Endodermal cell (in vitro differentiated cells): ENCODE measurements around the gene ZBED3. TPM values are rescaled to one million over a fixed set of nuclear protein-coding genes. Genes with fewer than 3 reads are reported as not detected.
A peak's percentile ranks its signal among the peaks of the same experiment; 100 is the strongest.

Source experiments
- DNase-seq: peaks from one replicate; pipeline ENCODE4 v3.0.0-alpha.2; 2017
- H3K27ac ChIP-seq: 2 replicates; pipeline ENCODE4 v1.5.1; 2013; ENCODE audit warnings: mild to moderate bottlenecking, low read depth, low read length, moderate library complexity
- H3K27me3 ChIP-seq: 2 replicates; pipeline ENCODE4 v1.6.1; 2013; ENCODE audit warnings: mild to moderate bottlenecking, low read length, moderate library complexity; ENCODE audit not compliant: insufficient read depth, control insufficient read depth, poor library complexity, severe bottlenecking
- H3K36me3 ChIP-seq: 2 replicates; pipeline ENCODE4 v1.7.0; 2013; ENCODE audit warnings: mild to moderate bottlenecking, low read length, moderate library complexity; ENCODE audit not compliant: control insufficient read depth, insufficient read depth
- H3K4me1 ChIP-seq: one replicate; pipeline ENCODE4 v1.7.0; 2013; ENCODE audit warnings: low read length; ENCODE audit not compliant: control insufficient read depth, insufficient read depth
- H3K4me3 ChIP-seq: 2 replicates; pipeline ENCODE4 v1.5.1; 2013; ENCODE audit warnings: mild to moderate bottlenecking, low read length, moderate library complexity
- H3K9ac ChIP-seq: 2 replicates; pipeline ENCODE4 v1.6.1; 2013; ENCODE audit warnings: mild to moderate bottlenecking, low read length, moderate library complexity; ENCODE audit not compliant: poor library complexity, severe bottlenecking; ENCODE audit errors: extremely low read depth
- H3K9me3 ChIP-seq: 2 replicates; pipeline ENCODE4 v1.6.1; 2013; ENCODE audit warnings: mild to moderate bottlenecking, low read length, moderate library complexity; ENCODE audit not compliant: control insufficient read depth
- H3K27ac Mint-ChIP-seq: 2 replicates; pipeline ENCODE4 v1.8.0; 2020; ENCODE audit warnings: mixed read lengths
- H3K27me3 Mint-ChIP-seq: 2 replicates; pipeline ENCODE4 v1.8.0; 2021; ENCODE audit warnings: mild to moderate bottlenecking, mixed read lengths; ENCODE audit not compliant: insufficient read depth
- H3K36me3 Mint-ChIP-seq: 2 replicates; pipeline ENCODE4 v1.8.0; 2020; ENCODE audit warnings: low read depth, mixed read lengths
- H3K4me1 Mint-ChIP-seq: 2 replicates; pipeline ENCODE4 v1.8.0; 2020; ENCODE audit warnings: mixed read lengths
- H3K4me3 Mint-ChIP-seq: 2 replicates; pipeline ENCODE4 v1.8.0; 2020; ENCODE audit warnings: mild to moderate bottlenecking, moderate library complexity, mixed read lengths
- H3K9me3 Mint-ChIP-seq: 2 replicates; pipeline ENCODE4 v1.8.0; 2020; ENCODE audit warnings: mild to moderate bottlenecking, mixed read lengths
- WGBS, 2 experiments: methylation state at CpG; one replicate each; pipeline versions ENCODE4 v1.1.5 to v1.1.7; 2013; ENCODE audit warnings: missing lambda C conversion rate in 2 of 2, mixed read lengths in 1 of 2; ENCODE audit not compliant: insufficient coverage in 1 of 2, insufficient read length in 1 of 2; 5-methylcytosine and 5-hydroxymethylcytosine counted together
- total RNA-seq, 2 donors: library from RNA; stranded (reverse); fragmentation: NEBNext Ultra II Directional in 1 of 2; extraction: Animal tissue kit (Norgen Biotek cat#: 25700) in 1 of 2; gene quantifications; 2 replicates in 1 of 2; 3 replicates in 1 of 2; pipeline ENCODE4 v1.2.1, GENCODE V29; 2021
- TF ChIP-seq, protein P1 (sequence below): fragments of 200-600 bp; sonication (generic); conservative IDR thresholded peaks from 2 replicates; pipeline ENCODE4 v1.5.0; 2021; ENCODE audit warnings: antibody characterized with exemption, mild to moderate bottlenecking

ZBED3 gene
- total RNA-seq, 2 donors from 2014 or later: 5.3 to 5.6 TPM

DNA sequence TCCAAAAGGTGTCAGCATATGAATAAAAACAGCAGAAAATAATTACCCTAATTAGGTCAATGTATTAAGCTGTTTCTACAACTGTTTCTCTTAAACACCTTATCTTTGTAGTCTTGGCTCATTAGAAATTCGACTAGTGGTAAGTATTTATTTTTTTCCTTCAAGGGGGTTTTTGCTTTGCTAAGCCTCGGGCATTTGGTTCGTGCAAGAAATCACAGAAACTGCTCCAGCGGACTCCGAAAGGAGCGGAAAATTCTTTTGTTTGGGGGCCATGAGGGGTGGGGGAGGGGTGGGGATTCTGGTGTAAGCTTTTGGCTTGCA lies 757 bp downstream of the ZBED3 start:
- H3K9ac ChIP-seq: peak overlapping the region; percentile 92
- Mint-ChIP-seq H3K36me3 (peaks cover 29% of the 10 kb centered on the region), H3K4me3 (peak overlapping the region; percentile 77), H3K27ac (peak overlapping the region; percentile 99), H3K4me1 (peaks cover 10% of the 10 kb centered on the region), H3K9me3 (no peaks in the 10 kb centered on the region), H3K27me3 (no peaks in the 10 kb centered on the region)
- H3K36me3 ChIP-seq: no peaks in the 10 kb centered on the region
- no peaks in the 10 kb centered on the region for H3K27me3 ChIP-seq
- H3K9me3 ChIP-seq: peaks cover 13% of the 10 kb centered on the region
- H3K4me3 ChIP-seq: peak overlapping the region; percentile 88
- TF ChIP-seq, protein P1, sequence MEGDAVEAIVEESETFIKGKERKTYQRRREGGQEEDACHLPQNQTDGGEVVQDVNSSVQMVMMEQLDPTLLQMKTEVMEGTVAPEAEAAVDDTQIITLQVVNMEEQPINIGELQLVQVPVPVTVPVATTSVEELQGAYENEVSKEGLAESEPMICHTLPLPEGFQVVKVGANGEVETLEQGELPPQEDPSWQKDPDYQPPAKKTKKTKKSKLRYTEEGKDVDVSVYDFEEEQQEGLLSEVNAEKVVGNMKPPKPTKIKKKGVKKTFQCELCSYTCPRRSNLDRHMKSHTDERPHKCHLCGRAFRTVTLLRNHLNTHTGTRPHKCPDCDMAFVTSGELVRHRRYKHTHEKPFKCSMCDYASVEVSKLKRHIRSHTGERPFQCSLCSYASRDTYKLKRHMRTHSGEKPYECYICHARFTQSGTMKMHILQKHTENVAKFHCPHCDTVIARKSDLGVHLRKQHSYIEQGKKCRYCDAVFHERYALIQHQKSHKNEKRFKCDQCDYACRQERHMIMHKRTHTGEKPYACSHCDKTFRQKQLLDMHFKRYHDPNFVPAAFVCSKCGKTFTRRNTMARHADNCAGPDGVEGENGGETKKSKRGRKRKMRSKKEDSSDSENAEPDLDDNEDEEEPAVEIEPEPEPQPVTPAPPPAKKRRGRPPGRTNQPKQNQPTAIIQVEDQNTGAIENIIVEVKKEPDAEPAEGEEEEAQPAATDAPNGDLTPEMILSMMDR: no peak
- 3% methylated on average over 6 of the region's 6 CpGs; no CpG with 5 or more reads in 1 of the 2 experiments for WGBS, 2 experiments
- peak overlapping the region; percentile 96 for H3K27ac ChIP-seq
- peaks cover 6% of the 10 kb centered on the region for H3K4me1 ChIP-seq
- DNase-seq: no peak

DNA sequence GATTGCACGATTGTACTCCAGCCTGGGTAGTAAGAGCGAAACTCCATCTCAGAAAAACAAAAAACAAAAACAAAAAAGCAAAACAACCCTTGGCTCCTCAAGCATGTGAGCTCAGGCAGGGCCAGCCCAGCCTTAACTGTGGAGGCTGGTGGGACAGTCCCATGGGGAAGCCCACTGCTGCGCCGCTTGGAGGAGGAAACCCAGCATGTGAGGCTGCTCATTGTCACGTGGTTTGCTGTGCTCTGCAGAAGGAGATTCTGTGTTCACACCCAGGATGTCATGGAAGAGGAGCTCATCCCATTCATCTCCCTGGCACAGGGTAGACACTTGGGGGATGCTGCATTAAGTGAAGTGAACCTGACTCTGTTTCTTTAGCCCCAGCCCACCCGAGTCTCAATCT lies 4.0 kb downstream of the ZBED3 start:
- TF ChIP-seq, protein P1: no peak
- H3K27ac ChIP-seq: no peak overlapping the region
- H3K4me3 Mint-ChIP-seq: no peak overlapping the region
- no peak for DNase-seq
- no peak overlapping the region for H3K27ac Mint-ChIP-seq
- peaks cover 5% of the 10 kb centered on the region for H3K27me3 ChIP-seq
- peaks cover 1% of the 10 kb centered on the region for H3K27me3 Mint-ChIP-seq
- H3K36me3 ChIP-seq: no peaks in the 10 kb centered on the region
- peaks cover 14% of the 10 kb centered on the region for H3K36me3 Mint-ChIP-seq
- H3K4me1 Mint-ChIP-seq: peaks cover 10% of the 10 kb centered on the region
- H3K4me3 ChIP-seq: no peak overlapping the region
- peaks cover 6% of the 10 kb centered on the region for H3K4me1 ChIP-seq
- H3K9me3 ChIP-seq: no peaks in the 10 kb centered on the region
- WGBS, 2 experiments: 95 to 97% methylated on average over 4 to 6 of the region's 6 CpGs
- H3K9ac ChIP-seq: no peak overlapping the region
- no peaks in the 10 kb centered on the region for H3K9me3 Mint-ChIP-seq

DNA sequence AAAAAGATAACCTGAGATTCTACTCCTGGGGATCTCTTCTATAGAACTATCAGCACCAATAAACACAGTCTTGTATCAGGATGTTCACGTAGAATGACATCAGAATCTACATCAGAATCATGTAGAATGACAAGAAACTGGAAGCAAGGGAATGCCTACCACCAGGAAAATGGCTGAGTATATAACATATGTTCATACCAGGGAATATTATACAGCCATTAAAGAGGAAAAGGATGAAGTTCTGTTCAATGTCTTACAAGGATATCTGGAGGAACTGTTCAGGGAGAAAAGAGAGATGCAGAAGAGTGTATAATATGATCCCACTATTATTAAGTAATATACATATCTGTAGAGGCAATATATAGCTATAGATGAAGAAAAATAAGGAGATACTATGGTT lies 4.8 kb downstream of the ZBED3 start:
- H3K9me3 ChIP-seq: no peaks in the 10 kb centered on the region
- H3K4me3 ChIP-seq: no peak overlapping the region
- H3K36me3 Mint-ChIP-seq: peaks cover 14% of the 10 kb centered on the region
- no peak overlapping the region for H3K4me3 Mint-ChIP-seq
- no peak overlapping the region for H3K27ac Mint-ChIP-seq
- H3K36me3 ChIP-seq: no peaks in the 10 kb centered on the region
- no peaks in the 10 kb centered on the region for H3K4me1 ChIP-seq
- H3K4me1 Mint-ChIP-seq: peaks cover 4% of the 10 kb centered on the region
- WGBS, 2 experiments: 40% methylated on average over 1 of the region's 1 CpG; no CpG with 5 or more reads in 1 of the 2 experiments
- no peak overlapping the region for H3K9ac ChIP-seq
- DNase-seq: no peak
- TF ChIP-seq, protein P1: no peak
- H3K9me3 Mint-ChIP-seq: no peaks in the 10 kb centered on the region
- peaks cover 7% of the 10 kb centered on the region for H3K27me3 ChIP-seq
- H3K27me3 Mint-ChIP-seq: peaks cover 6% of the 10 kb centered on the region
- no peak overlapping the region for H3K27ac ChIP-seq
